OCI-LY7 (cell line): ENCODE data around the gene TAPBPL. TPM values are rescaled to one million over a fixed set of nuclear protein-coding genes. Genes with fewer than 3 reads are reported as not detected.

ENCODE experiments used
- BruUV-seq: library from RNA; stranded (reverse); fragments of 400-500 nt; replicated peaks from 2 replicates; lab custom pipeline; 2021; lab: Mats Ljungman, UMichigan
- CTCF ChIA-PET: fragments of 300-600 bp; sonication (Branson Sonifier 250); formaldehyde crosslinking; loops from one replicate; lab custom pipeline; 2022; ENCODE audit warnings: antibody characterized with exemption; ENCODE audit not compliant: unreplicated experiment; lab: Charles Lee
- POLR2A ChIA-PET: fragments of 300-600 bp; sonication (Branson Sonifier 250); formaldehyde crosslinking; loops from one replicate; lab custom pipeline; 2022; ENCODE audit warnings: antibody characterized with exemption; lab: Charles Lee
- DNase-seq: peaks from one replicate; pipeline ENCODE4 v3.0.0-alpha.2; 2015; ENCODE audit warnings: low spot score
- H2AFZ ChIP-seq: fragments of 200-600 bp; sonication (generic), shearing (Covaris generic); 2 replicates; pipeline ENCODE4 v1.6.1; 2014; ENCODE audit warnings: mild to moderate bottlenecking, antibody characterized with exemption, low read length, moderate library complexity
- H3K27ac ChIP-seq: fragments of 200-600 bp; sonication (generic); 2 replicates; pipeline ENCODE4 v1.5.1; 2014; ENCODE audit warnings: mixed run types, low read depth, mild to moderate bottlenecking, moderate library complexity, low read length, inconsistent platforms; ENCODE audit not compliant: poor library complexity, severe bottlenecking
- H3K36me3 ChIP-seq: fragments of 200-600 bp; sonication (generic); 2 replicates; pipeline ENCODE4 v1.6.1; 2014; ENCODE audit warnings: mild to moderate bottlenecking, antibody characterized with exemption, low read length, moderate library complexity, mixed read lengths; ENCODE audit not compliant: insufficient read depth
- H3K4me1 ChIP-seq: fragments of 200-600 bp; sonication (generic); 2 replicates; pipeline ENCODE4 v1.5.1; 2014; ENCODE audit warnings: mild to moderate bottlenecking, low read length; ENCODE audit not compliant: insufficient read depth, poor library complexity, severe bottlenecking
- H3K4me2 ChIP-seq: fragments of 200-600 bp; sonication (generic); 2 replicates; pipeline ENCODE4 v1.6.1; 2014; ENCODE audit warnings: mild to moderate bottlenecking, low read length
- H3K4me3 ChIP-seq: fragments of 200-600 bp; sonication (generic); 2 replicates; pipeline ENCODE4 v1.5.1; 2014; ENCODE audit warnings: mild to moderate bottlenecking, low read depth, low read length; ENCODE audit not compliant: poor library complexity, severe bottlenecking
- H3K79me2 ChIP-seq: fragments of 200-600 bp; sonication (generic); 2 replicates; pipeline ENCODE4 v1.6.1; 2016; ENCODE audit warnings: low read depth, mild to moderate bottlenecking, low read length, moderate library complexity, mixed read lengths; ENCODE audit not compliant: insufficient read depth
- H3K9me2 ChIP-seq: fragments of 200-600 bp; sonication (generic); 2 replicates; pipeline ENCODE4 v1.6.1; 2016; ENCODE audit warnings: mild to moderate bottlenecking, low read length, mixed read lengths; ENCODE audit not compliant: insufficient read depth
- H3K9me3 ChIP-seq: fragments of 200-600 bp; sonication (generic); 2 replicates; pipeline ENCODE4 v1.6.1; 2014; ENCODE audit warnings: mild to moderate bottlenecking, mixed run types, low read length, mixed read lengths
- H4K20me1 ChIP-seq: fragments of 200-600 bp; sonication (generic); 2 replicates; pipeline ENCODE4 v1.6.1; 2014; ENCODE audit warnings: mild to moderate bottlenecking, antibody characterized with exemption, low read length, moderate library complexity, mixed read lengths; ENCODE audit not compliant: insufficient read depth
- CTCF ChIP-seq: fragments of 200-600 bp; sonication (generic); conservative IDR thresholded peaks from 2 replicates; pipeline ENCODE4 v1.5.1; 2014; ENCODE audit warnings: mild to moderate bottlenecking, antibody characterized with exemption, low read length, moderate library complexity, mixed read lengths
- EZH2phosphoT487 ChIP-seq: fragments of 200-600 bp; sonication (generic); IDR thresholded peaks from 2 replicates; pipeline ENCODE4 v1.6.1; 2018; ENCODE audit warnings: low read depth, borderline replicate concordance, mild to moderate bottlenecking, mixed run types, antibody characterized with exemption, low read length, moderate library complexity, mixed read lengths
- intact Hi-C: fragments of 100-400 bp; cut with micrococcal nuclease; formaldehyde crosslinking; loops from one replicate; pipeline ENCODE4 v1.10.0; 2022; ENCODE audit not compliant: unreplicated experiment
- total RNA-seq, 2 experiments: library from RNA; depleted of rRNA in 1 of 2; stranded (reverse); fragments of >200 nt in 1 of 2; shearing (Covaris generic) in 1 of 2; gene quantifications; 2 replicates each; pipeline ENCODE4 v1.2.3, GENCODE V29; 2014 to 2022

TAPBPL gene
- total RNA-seq, 2 experiments from 2014 or later: 23.7 to 25.5 TPM

- intact Hi-C loops: loop anchor here (5.0 kb wide), 1 partner anchor 142 kb away; no protein-coding TSS in a partner anchor
- no peak for DNase-seq
- Histone ChIP-seq H3K4me3 (no peak overlapping the region), H3K79me2 (peaks cover 10% of the 10 kb centered on the region), H2AFZ (no peak overlapping the region), H3K27ac (peak overlapping the region; percentile 93), H3K4me1 (peaks cover 66% of the 10 kb centered on the region), H3K4me2 (peak overlapping the region; percentile 80; the same call in 1 of the 2 replicates), H3K36me3 (peaks cover 93% of the 10 kb centered on the region), H3K9me2 (no peaks in the 10 kb centered on the region), H4K20me1 (0 out of 2 replicates have a peak, but pooled peaks cover 6% of the 10 kb centered on the region), H3K9me3 (0 out of 2 replicates have a peak, but pooled peaks cover 5% of the 10 kb centered on the region)
- POLR2A ChIA-PET: interaction anchor here (0.6 to 8.2 kb wide), 8 partner anchors 12 to 125 kb away, joined by 3 to 112 read pairs (median 5); partner anchors contain the start of gene CD27
- no TSS peak for BruUV-seq
- TF ChIP-seq EZH2phosphoT487: no peak
- no peak for TF ChIP-seq CTCF
- CTCF ChIA-PET: interaction anchor here (0.5 to 1.4 kb wide), 3 partner anchors 13 to 96 kb away, joined by 3 to 6 read pairs (median 3); no protein-coding TSS in a partner anchor
Measured at GRCh38 chr12:6463858-6464257, 12.0 kb downstream of the TAPBPL start.

- Histone ChIP-seq H3K4me2 (no peak overlapping the region), H3K4me1 (peaks cover 73% of the 10 kb centered on the region), H3K9me2 (no peaks in the 10 kb centered on the region), H3K4me3 (no peak overlapping the region), H3K79me2 (peaks cover 17% of the 10 kb centered on the region), H3K36me3 (peaks cover 93% of the 10 kb centered on the region), H2AFZ (no peak overlapping the region), H3K27ac (no peak overlapping the region), H4K20me1 (peaks cover 12% of the 10 kb centered on the region; the same call in 1 of the 2 replicates), H3K9me3 (0 out of 2 replicates have a peak, but pooled peaks cover 5% of the 10 kb centered on the region)
- intact Hi-C loops: loop anchor here (5.0 kb wide), 1 partner anchor 142 kb away; no protein-coding TSS in a partner anchor
- no peak for DNase-seq
- POLR2A ChIA-PET: interaction anchor here (0.9 to 2.2 kb wide), 5 partner anchors 20 to 97 kb away, joined by 3 to 19 read pairs (median 4); partner anchors contain the start of gene CD27
- no TSS peak for BruUV-seq
- TF ChIP-seq CTCF (no peak), EZH2phosphoT487 (no peak)
- CTCF ChIA-PET: interaction anchor here (1.0 to 1.9 kb wide), 2 partner anchors 40 to 97 kb away, joined by 3 to 34 read pairs; no protein-coding TSS in a partner anchor
Measured at GRCh38 chr12:6464531-6464930, 12.7 kb downstream of the TAPBPL start.
